HepG2 (cell line): Measurements from ENCODE around the gene TSACC. TPM values are rescaled to one million over a fixed set of nuclear protein-coding genes. Genes with fewer than 3 reads are reported as not detected.

Experiments used
- ATF7 ChIP-seq, 2 experiments: fragments of 450-650 bp in 1 of 2; sonication (generic) in 1 of 2; formaldehyde crosslinking in 1 of 2; IDR thresholded peaks; 2 replicates each; pipeline versions ENCODE4 v1.4.0 to v1.6.1; 2016 to 2020; ENCODE audit warnings: antibody characterized with exemption in 1 of 2, mild to moderate bottlenecking in 1 of 2, missing genetic modification reagents in 1 of 2
- CEBPB ChIP-seq: IDR thresholded peaks from 2 replicates; pipeline ENCODE4 v1.6.1; 2011; ENCODE audit warnings: low read depth, low read length, improper control_type of control experiment, borderline replicate concordance
- CEBPG ChIP-seq: IDR thresholded peaks from 2 replicates; pipeline ENCODE4 v1.6.1; 2016
- EP300 ChIP-seq, 3 experiments: sonication (generic) in 1 of 3; formaldehyde crosslinking in 1 of 3; IDR thresholded peaks; 2 replicates each; pipeline versions ENCODE4 v1.5.1 to v1.6.1; 2011 to 2020; ENCODE audit warnings: low read depth in 2 of 3, low read length in 2 of 3, borderline replicate concordance in 1 of 3, improper control_type of control experiment in 1 of 3, mild to moderate bottlenecking in 1 of 3, missing genetic modification reagents in 1 of 3, moderate library complexity in 1 of 3
- FOSL2 ChIP-seq: sonication (generic); formaldehyde crosslinking; IDR thresholded peaks from 2 replicates; pipeline ENCODE4 v1.4.0; 2020; ENCODE audit warnings: missing genetic modification reagents
- NFIC ChIP-seq: IDR thresholded peaks from 2 replicates; pipeline ENCODE4 v1.6.1; 2012; ENCODE audit warnings: mild to moderate bottlenecking, low read length, inconsistent platforms
- POLR2G ChIP-seq: fragments of 200-400 bp; formaldehyde crosslinking; IDR thresholded peaks from 2 replicates; pipeline ENCODE4 v1.6.1; 2018; ENCODE audit warnings: mild to moderate bottlenecking, low read depth, low read length, moderate library complexity
- TARDBP ChIP-seq: sonication (generic); formaldehyde crosslinking; IDR thresholded peaks from 2 replicates; pipeline ENCODE4 v1.8.0; 2022; ENCODE audit warnings: mild to moderate bottlenecking, missing genetic modification reagents
- ZFAT ChIP-seq: sonication (generic); formaldehyde crosslinking; conservative IDR thresholded peaks from 2 replicates; pipeline ENCODE4 v1.8.1; 2023; ENCODE audit warnings: missing genetic modification reagents, inconsistent platforms
- ZNF274 ChIP-seq: sonication (generic); formaldehyde crosslinking; IDR thresholded peaks from 2 replicates; pipeline ENCODE4 v1.5.1; 2020; ENCODE audit warnings: mild to moderate bottlenecking, missing genetic modification reagents
- polyA plus RNA-seq, 8 experiments: library from polyadenylated mRNA; depleted of rRNA in 3 of 8; stranded (reverse) in 7 of 8; unstranded in 1 of 8; fragments of >200 nt; fragmentation: Illumina TruSeq in 4 of 8; extraction: Trizol in 4 of 8; gene quantifications; 2 replicates each; pipeline versions ENCODE4 v1.2.1 to v1.2.3, GENCODE V29; 2011 to 2016; ENCODE audit warnings: low read depth in 4 of 8, missing spikeins in 1 of 8, mixed read lengths in 1 of 8; ENCODE audit not compliant: insufficient read depth in 1 of 8
- total RNA-seq, 5 experiments: library from RNA; depleted of rRNA; stranded (reverse); fragments of >200 nt; fragmentation: Illumina TruSeq; extraction: Trizol; gene quantifications; 2 replicates each; pipeline ENCODE4 v1.2.3, GENCODE V29; 2016; ENCODE audit warnings: low read depth in 1 of 5
- TF ChIP-seq, protein P1 (sequence below): sonication (generic); formaldehyde crosslinking; IDR thresholded peaks from 2 replicates; pipeline ENCODE4 v1.5.1; 2020; ENCODE audit warnings: mild to moderate bottlenecking, missing genetic modification reagents, borderline replicate concordance
- TF ChIP-seq, protein P2 (sequence below): sonication (generic); formaldehyde crosslinking; IDR thresholded peaks from 2 replicates; pipeline ENCODE4 v1.4.0; 2020; ENCODE audit warnings: missing genetic modification reagents
- TF ChIP-seq, protein P3 (sequence below): sonication (generic); formaldehyde crosslinking; IDR thresholded peaks from 2 replicates; pipeline ENCODE4 v1.4.0; 2020; ENCODE audit warnings: missing genetic modification reagents, mild to moderate bottlenecking, borderline replicate concordance

Gene TSACC
- total and polyA plus RNA-seq, 2 of the 13 experiments (the other 11 are each of a cell fraction or from before 2014, with no cell fraction given), result 1.5 to 2.6 TPM

DNA sequence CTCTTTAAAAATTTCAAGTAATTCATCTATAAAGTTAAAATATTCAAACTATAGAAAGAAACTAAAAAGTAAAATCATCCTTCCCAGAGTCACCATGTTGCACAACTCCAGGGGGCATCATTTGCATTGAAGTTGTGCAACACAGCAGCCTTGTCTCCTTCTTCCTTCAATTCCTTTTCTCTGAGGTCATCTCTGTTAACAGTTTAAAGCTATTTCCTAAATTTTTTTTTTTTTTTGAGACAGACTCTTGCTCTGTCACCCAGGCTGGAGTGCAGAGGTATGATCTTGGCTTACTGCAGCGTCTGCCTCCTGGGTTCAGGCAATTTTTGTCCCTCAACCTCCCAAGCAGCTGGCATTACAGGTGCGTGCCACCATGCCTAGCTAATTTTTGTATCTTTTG is 37.8 kb downstream of the TSACC start (continued):
- TF ChIP-seq, protein P1, sequence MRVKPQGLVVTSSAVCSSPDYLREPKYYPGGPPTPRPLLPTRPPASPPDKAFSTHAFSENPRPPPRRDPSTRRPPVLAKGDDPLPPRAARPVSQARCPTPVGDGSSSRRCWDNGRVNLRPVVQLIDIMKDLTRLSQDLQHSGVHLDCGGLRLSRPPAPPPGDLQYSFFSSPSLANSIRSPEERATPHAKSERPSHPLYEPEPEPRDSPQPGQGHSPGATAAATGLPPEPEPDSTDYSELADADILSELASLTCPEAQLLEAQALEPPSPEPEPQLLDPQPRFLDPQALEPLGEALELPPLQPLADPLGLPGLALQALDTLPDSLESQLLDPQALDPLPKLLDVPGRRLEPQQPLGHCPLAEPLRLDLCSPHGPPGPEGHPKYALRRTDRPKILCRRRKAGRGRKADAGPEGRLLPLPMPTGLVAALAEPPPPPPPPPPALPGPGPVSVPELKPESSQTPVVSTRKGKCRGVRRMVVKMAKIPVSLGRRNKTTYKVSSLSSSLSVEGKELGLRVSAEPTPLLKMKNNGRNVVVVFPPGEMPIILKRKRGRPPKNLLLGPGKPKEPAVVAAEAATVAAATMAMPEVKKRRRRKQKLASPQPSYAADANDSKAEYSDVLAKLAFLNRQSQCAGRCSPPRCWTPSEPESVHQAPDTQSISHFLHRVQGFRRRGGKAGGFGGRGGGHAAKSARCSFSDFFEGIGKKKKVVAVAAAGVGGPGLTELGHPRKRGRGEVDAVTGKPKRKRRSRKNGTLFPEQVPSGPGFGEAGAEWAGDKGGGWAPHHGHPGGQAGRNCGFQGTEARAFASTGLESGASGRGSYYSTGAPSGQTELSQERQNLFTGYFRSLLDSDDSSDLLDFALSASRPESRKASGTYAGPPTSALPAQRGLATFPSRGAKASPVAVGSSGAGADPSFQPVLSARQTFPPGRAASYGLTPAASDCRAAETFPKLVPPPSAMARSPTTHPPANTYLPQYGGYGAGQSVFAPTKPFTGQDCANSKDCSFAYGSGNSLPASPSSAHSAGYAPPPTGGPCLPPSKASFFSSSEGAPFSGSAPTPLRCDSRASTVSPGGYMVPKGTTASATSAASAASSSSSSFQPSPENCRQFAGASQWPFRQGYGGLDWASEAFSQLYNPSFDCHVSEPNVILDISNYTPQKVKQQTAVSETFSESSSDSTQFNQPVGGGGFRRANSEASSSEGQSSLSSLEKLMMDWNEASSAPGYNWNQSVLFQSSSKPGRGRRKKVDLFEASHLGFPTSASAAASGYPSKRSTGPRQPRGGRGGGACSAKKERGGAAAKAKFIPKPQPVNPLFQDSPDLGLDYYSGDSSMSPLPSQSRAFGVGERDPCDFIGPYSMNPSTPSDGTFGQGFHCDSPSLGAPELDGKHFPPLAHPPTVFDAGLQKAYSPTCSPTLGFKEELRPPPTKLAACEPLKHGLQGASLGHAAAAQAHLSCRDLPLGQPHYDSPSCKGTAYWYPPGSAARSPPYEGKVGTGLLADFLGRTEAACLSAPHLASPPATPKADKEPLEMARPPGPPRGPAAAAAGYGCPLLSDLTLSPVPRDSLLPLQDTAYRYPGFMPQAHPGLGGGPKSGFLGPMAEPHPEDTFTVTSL (CRISPR knock-in tag), result no peak
- TF ChIP-seq TARDBP (CRISPR knock-in tag), result no peak
- peak; percentile 52 to 56; a peak in 2 of 4 replicates for TF ChIP-seq EP300 (IDR thresholded peaks at IDR 0.05; ENCODE audit: low read depth in 2 of 2, low read length in 2 of 2)
- TF ChIP-seq EP300 (CRISPR knock-in tag; IDR thresholded peaks at IDR 0.05; ENCODE audit: borderline replicate concordance), result no peak
- no peak for TF ChIP-seq NFIC
- TF ChIP-seq, protein P2, sequence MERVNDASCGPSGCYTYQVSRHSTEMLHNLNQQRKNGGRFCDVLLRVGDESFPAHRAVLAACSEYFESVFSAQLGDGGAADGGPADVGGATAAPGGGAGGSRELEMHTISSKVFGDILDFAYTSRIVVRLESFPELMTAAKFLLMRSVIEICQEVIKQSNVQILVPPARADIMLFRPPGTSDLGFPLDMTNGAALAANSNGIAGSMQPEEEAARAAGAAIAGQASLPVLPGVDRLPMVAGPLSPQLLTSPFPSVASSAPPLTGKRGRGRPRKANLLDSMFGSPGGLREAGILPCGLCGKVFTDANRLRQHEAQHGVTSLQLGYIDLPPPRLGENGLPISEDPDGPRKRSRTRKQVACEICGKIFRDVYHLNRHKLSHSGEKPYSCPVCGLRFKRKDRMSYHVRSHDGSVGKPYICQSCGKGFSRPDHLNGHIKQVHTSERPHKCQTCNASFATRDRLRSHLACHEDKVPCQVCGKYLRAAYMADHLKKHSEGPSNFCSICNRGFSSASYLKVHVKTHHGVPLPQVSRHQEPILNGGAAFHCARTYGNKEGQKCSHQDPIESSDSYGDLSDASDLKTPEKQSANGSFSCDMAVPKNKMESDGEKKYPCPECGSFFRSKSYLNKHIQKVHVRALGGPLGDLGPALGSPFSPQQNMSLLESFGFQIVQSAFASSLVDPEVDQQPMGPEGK (CRISPR knock-in tag), result peak; percentile 29; the same call in 1 of the 2 replicates
- TF ChIP-seq CEBPB, result peak; percentile 97
- 0 out of 2 replicates have a peak, but pooled peaks have one; percentile 1 for TF ChIP-seq POLR2G
- TF ChIP-seq, protein P3, sequence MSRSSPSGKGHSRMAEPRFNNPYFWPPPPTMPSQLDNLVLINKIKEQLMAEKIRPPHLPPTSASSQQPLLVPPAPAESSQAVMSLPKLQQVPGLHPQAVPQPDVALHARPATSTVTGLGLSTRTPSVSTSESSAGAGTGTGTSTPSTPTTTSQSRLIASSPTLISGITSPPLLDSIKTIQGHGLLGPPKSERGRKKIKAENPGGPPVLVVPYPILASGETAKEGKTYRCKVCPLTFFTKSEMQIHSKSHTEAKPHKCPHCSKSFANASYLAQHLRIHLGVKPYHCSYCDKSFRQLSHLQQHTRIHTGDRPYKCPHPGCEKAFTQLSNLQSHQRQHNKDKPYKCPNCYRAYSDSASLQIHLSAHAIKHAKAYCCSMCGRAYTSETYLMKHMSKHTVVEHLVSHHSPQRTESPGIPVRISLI (CRISPR knock-in tag), result peak; percentile 69
- no peak for TF ChIP-seq ZFAT (CRISPR knock-in tag)
- peak; percentile 94 for TF ChIP-seq CEBPG
- peak; percentile 57; the same call in 1 of the 2 replicates for TF ChIP-seq ATF7 (IDR thresholded peaks at IDR 0.05)
- no peak for TF ChIP-seq ATF7 (CRISPR knock-in tag; IDR thresholded peaks at IDR 0.05)
- TF ChIP-seq FOSL2 (CRISPR knock-in tag), result peak; percentile 81
- no peak for TF ChIP-seq ZNF274 (CRISPR knock-in tag)
- TF ChIP-seq, all 625 proteins: peak for 24
